ENCODE results near the gene ACTG2.

DNA sequence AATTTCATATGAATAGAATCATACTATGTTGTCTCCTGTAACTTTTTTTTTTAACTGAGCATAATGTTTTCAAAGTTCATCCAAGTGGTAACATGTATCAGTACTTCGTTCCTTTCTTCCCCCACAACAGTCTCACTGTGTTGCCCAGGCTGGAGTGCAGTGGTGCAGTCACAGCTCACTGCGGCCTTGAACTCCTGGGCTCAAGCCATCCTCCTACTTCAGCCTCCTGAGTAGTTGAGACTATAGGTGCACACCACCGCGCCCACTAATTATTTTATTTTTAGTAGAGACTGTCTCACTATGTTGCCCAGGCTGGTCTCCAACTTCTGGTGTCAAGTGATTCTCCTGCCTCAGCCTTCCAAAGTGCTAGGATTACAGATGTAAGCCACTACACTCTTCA lies 68.5 kb downstream of the ACTG2 start:
- TF ChIP-seq, protein P1, sequence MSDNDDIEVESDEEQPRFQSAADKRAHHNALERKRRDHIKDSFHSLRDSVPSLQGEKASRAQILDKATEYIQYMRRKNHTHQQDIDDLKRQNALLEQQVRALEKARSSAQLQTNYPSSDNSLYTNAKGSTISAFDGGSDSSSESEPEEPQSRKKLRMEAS (IDR thresholded peaks at IDR 0.05) = no peak
- TF ChIP-seq, protein P2, sequence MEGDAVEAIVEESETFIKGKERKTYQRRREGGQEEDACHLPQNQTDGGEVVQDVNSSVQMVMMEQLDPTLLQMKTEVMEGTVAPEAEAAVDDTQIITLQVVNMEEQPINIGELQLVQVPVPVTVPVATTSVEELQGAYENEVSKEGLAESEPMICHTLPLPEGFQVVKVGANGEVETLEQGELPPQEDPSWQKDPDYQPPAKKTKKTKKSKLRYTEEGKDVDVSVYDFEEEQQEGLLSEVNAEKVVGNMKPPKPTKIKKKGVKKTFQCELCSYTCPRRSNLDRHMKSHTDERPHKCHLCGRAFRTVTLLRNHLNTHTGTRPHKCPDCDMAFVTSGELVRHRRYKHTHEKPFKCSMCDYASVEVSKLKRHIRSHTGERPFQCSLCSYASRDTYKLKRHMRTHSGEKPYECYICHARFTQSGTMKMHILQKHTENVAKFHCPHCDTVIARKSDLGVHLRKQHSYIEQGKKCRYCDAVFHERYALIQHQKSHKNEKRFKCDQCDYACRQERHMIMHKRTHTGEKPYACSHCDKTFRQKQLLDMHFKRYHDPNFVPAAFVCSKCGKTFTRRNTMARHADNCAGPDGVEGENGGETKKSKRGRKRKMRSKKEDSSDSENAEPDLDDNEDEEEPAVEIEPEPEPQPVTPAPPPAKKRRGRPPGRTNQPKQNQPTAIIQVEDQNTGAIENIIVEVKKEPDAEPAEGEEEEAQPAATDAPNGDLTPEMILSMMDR (IDR thresholded peaks at IDR 0.05; ENCODE audit: low read depth, low read length, missing input control) = no peak
- TF ChIP-seq RAD21 (IDR thresholded peaks at IDR 0.05) = no peak
- TF ChIP-seq JUND (IDR thresholded peaks at IDR 0.05) = no peak
- no peak for TF ChIP-seq YY1 (IDR thresholded peaks at IDR 0.05)
